GM23338 (cell line): ENCODE data around the gene SPAG16. TPM values are rescaled to one million over a fixed set of nuclear protein-coding genes. Genes with fewer than 3 reads are reported as not detected.

Source experiments
- ATAC-seq: fragments of 200-7000 bp; cut with Tn5 transposase; 3 replicates; pipeline ENCODE4 v1.9.1; 2020
- DNase-seq: peaks from one replicate; pipeline ENCODE4 v3.0.0-alpha.2; 2015; ENCODE audit warnings: low spot score
- H2AFZ ChIP-seq: fragments of 200-600 bp; sonication (generic); 2 replicates; pipeline ENCODE4 v1.8.0; 2016; ENCODE audit warnings: antibody characterized with exemption, mild to moderate bottlenecking, moderate library complexity
- H3F3A ChIP-seq: fragments of 200-600 bp; sonication (generic); replicated peaks from 2 replicates; pipeline ENCODE4 v1.8.0; 2017; ENCODE audit warnings: antibody characterized with exemption, mixed run types, low read depth
- H3K27ac ChIP-seq: fragments of 200-600 bp; sonication (generic); 2 replicates; pipeline ENCODE4 v1.6.1; 2016; ENCODE audit warnings: low read depth
- H3K27me3 ChIP-seq: fragments of 200-600 bp; sonication (generic); 2 replicates; pipeline ENCODE4 v1.8.0; 2016; ENCODE audit warnings: mild to moderate bottlenecking, mixed run types, moderate library complexity; ENCODE audit not compliant: insufficient read depth
- H3K36me3 ChIP-seq: fragments of 200-600 bp; sonication (generic); 2 replicates; pipeline ENCODE4 v1.8.0; 2016; ENCODE audit warnings: mild to moderate bottlenecking; ENCODE audit not compliant: insufficient read depth
- H3K4me1 ChIP-seq: fragments of 200-600 bp; sonication (generic); 2 replicates; pipeline ENCODE4 v1.8.0; 2016; ENCODE audit warnings: mild to moderate bottlenecking, moderate library complexity; ENCODE audit not compliant: insufficient read depth
- H3K4me2 ChIP-seq: fragments of 200-600 bp; sonication (generic); 2 replicates; pipeline ENCODE4 v1.7.1; 2017; ENCODE audit warnings: mixed run types
- H3K4me3 ChIP-seq: fragments of 200-600 bp; sonication (generic); 2 replicates; pipeline ENCODE4 v1.6.1; 2016; ENCODE audit warnings: mixed run types
- H3K79me2 ChIP-seq: fragments of 200-600 bp; sonication (generic); replicated peaks from 2 replicates; pipeline ENCODE4 v1.8.0; 2017; ENCODE audit warnings: mild to moderate bottlenecking; ENCODE audit not compliant: insufficient read depth
- H3K9me2 ChIP-seq: fragments of 200-600 bp; sonication (generic); 2 replicates; pipeline ENCODE4 v1.8.0; 2017; ENCODE audit not compliant: insufficient read depth
- H4K20me1 ChIP-seq: fragments of 200-600 bp; sonication (generic); replicated peaks from 2 replicates; pipeline ENCODE4 v1.8.0; 2017; ENCODE audit warnings: mild to moderate bottlenecking; ENCODE audit not compliant: insufficient read depth
- H3K27ac Mint-ChIP-seq: 2 replicates; pipeline ENCODE4 v1.8.0; 2020; ENCODE audit warnings: inconsistent platforms, mild to moderate bottlenecking, moderate library complexity, mixed read lengths
- H3K27me3 Mint-ChIP-seq: 3 replicates; pipeline ENCODE4 v1.8.0; 2022; ENCODE audit warnings: low read depth, mild to moderate bottlenecking, moderate library complexity, mixed read lengths, inconsistent platforms; ENCODE audit not compliant: insufficient read depth, poor library complexity
- H3K36me3 Mint-ChIP-seq: 3 replicates; pipeline ENCODE4 v1.8.0; 2021; ENCODE audit warnings: low read depth, mild to moderate bottlenecking, inconsistent platforms, moderate library complexity, mixed read lengths
- H3K4me1 Mint-ChIP-seq: 3 replicates; pipeline ENCODE4 v1.8.0; 2020; ENCODE audit warnings: mild to moderate bottlenecking, inconsistent platforms, mixed read lengths
- H3K4me3 Mint-ChIP-seq: 3 replicates; pipeline ENCODE4 v1.8.0; 2021; ENCODE audit warnings: moderate library complexity, mild to moderate bottlenecking, inconsistent platforms, mixed read lengths
- H3K9me3 Mint-ChIP-seq: 3 replicates; pipeline ENCODE4 v1.8.0; 2020; ENCODE audit warnings: moderate library complexity, mild to moderate bottlenecking, inconsistent platforms, mixed read lengths
- CREB1 ChIP-seq: fragments of 250-450 bp; sonication (Bioruptor Pico); IDR thresholded peaks from 2 replicates; pipeline ENCODE4 v1.5.0; 2020; ENCODE audit warnings: low read depth, mild to moderate bottlenecking, moderate library complexity
- CTCF ChIP-seq, 2 experiments: fragments of 200-600 bp in 1 of 2; sonication (generic) in 1 of 2; conservative IDR thresholded peaks; 2 replicates each; pipeline versions ENCODE4 v1.5.1 to v1.6.1; 2016 to 2017; ENCODE audit warnings: antibody characterized with exemption in 2 of 2, low read depth in 2 of 2, mild to moderate bottlenecking in 2 of 2, moderate library complexity in 1 of 2
- ETS1 ChIP-seq: IDR thresholded peaks from 2 replicates; pipeline ENCODE4 v1.6.1; 2016; ENCODE audit warnings: antibody characterized with exemption
- EZH2 ChIP-seq: fragments of 200-600 bp; sonication (generic); IDR thresholded peaks from one replicate; pipeline ENCODE4 v1.8.0; 2017; ENCODE audit warnings: antibody characterized with exemption, mild to moderate bottlenecking, low read depth; ENCODE audit not compliant: unreplicated experiment
- EZH2phosphoT487 ChIP-seq: fragments of 200-600 bp; sonication (generic); IDR thresholded peaks from one replicate; pipeline ENCODE4 v1.8.1; 2018; ENCODE audit warnings: antibody characterized with exemption; ENCODE audit not compliant: unreplicated experiment
- JUNB ChIP-seq: IDR thresholded peaks from one replicate; pipeline ENCODE4 v1.6.1; 2016; ENCODE audit warnings: antibody characterized with exemption; ENCODE audit not compliant: unreplicated experiment
- POLR2AphosphoS5 ChIP-seq: IDR thresholded peaks from 2 replicates; pipeline ENCODE4 v1.6.1; 2016; ENCODE audit warnings: antibody characterized with exemption, low read depth
- REST ChIP-seq: IDR thresholded peaks from one replicate; pipeline ENCODE4 v1.6.1; 2018; ENCODE audit warnings: antibody characterized with exemption; ENCODE audit not compliant: unreplicated experiment
- STAT1 ChIP-seq: IDR thresholded peaks from one replicate; pipeline ENCODE4 v1.6.1; 2016; ENCODE audit warnings: antibody characterized with exemption; ENCODE audit not compliant: unreplicated experiment
- ZNF114 ChIP-seq: fragments of 250-450 bp; sonication (Bioruptor Pico); IDR thresholded peaks from 2 replicates; pipeline ENCODE4 v1.5.0; 2020; ENCODE audit warnings: mild to moderate bottlenecking, moderate library complexity
- ZNF331 ChIP-seq: fragments of 250-450 bp; sonication (Bioruptor Pico); IDR thresholded peaks from 2 replicates; pipeline ENCODE4 v1.5.0; 2020; ENCODE audit warnings: low read depth, mild to moderate bottlenecking, moderate library complexity
- polyA plus RNA-seq: library from polyadenylated mRNA; unstranded; fragments of >200 nt; fragmentation: Nextera tagmentation; extraction: Ambion mirVana; gene quantifications from 2 replicates; pipeline ENCODE4 v1.2.1, GENCODE V29; 2016
- total RNA-seq: library from RNA; depleted of rRNA; stranded (reverse); fragments of >200 nt; shearing (Covaris generic); gene quantifications from 2 replicates; pipeline ENCODE4 v1.2.3, GENCODE V29; 2014

The SPAG16 gene
- total and polyA plus RNA-seq, 2 experiments from 2014 or later: 19.7 to 47.8 TPM

GRCh38 chr2:213320604-213321003 is 36.3 kb downstream of the SPAG16 start:
- Mint-ChIP-seq H3K27me3 (peaks cover 2% of the 10 kb centered on the region), H3K36me3 (peaks cover 25% of the 10 kb centered on the region; the same call in 2 of the 3 replicates), H3K4me3 (no peak overlapping the region), H3K27ac (no peak overlapping the region), H3K4me1 (no peaks in the 10 kb centered on the region; the same call in 2 of the 3 replicates), H3K9me3 (no peaks in the 10 kb centered on the region)
- Histone ChIP-seq H3K9me2 (no peaks in the 10 kb centered on the region), H4K20me1 (no peaks in the 10 kb centered on the region), H3K4me1 (no peaks in the 10 kb centered on the region), H3K79me2 (no peaks in the 10 kb centered on the region), H3K4me2 (no peak overlapping the region), H3K27ac (no peak overlapping the region), H3K36me3 (peaks cover 8% of the 10 kb centered on the region; the same call in 1 of the 2 replicates), H2AFZ (no peak overlapping the region), H3K4me3 (no peak overlapping the region), H3F3A (no peaks in the 10 kb centered on the region), H3K27me3 (no peaks in the 10 kb centered on the region)
- ATAC-seq (no peak), DNase-seq (no peak)
- no peak for TF ChIP-seq EZH2phosphoT487
- no peak for TF ChIP-seq ZNF331 (CRISPR knock-in tag)
- TF ChIP-seq CREB1: no peak
- TF ChIP-seq STAT1: no peak
- TF ChIP-seq ZNF114 (CRISPR knock-in tag): no peak
- TF ChIP-seq ETS1: no peak
- TF ChIP-seq REST: no peak
- no peak for TF ChIP-seq EZH2
- TF ChIP-seq POLR2AphosphoS5: no peak
- TF ChIP-seq JUNB: no peak
- TF ChIP-seq CTCF (conservative IDR thresholded peaks at IDR 0.05; ENCODE audit: low read depth in 2 of 2): no peak
